ENCODE measurements around the gene LSAMP. TPM values are rescaled to one million over a fixed set of nuclear protein-coding genes. Genes with fewer than 3 reads are reported as not detected.

The LSAMP gene
- polyA plus RNA-seq, 1 of the 3 experiments (the other 2 are of a cell fraction), result 6.6 TPM

GRCh38 chr3:116083683-116084082 is 361.6 kb downstream of the LSAMP start:
- no peaks in the 10 kb centered on the region for H3F3A ChIP-seq (replicated peaks; ENCODE audit: insufficient read depth)
- H3K9ac ChIP-seq, result no peak overlapping the region
- no peaks in the 10 kb centered on the region; the same call in 1 of the 2 replicates for H3K9me2 ChIP-seq
- peaks cover 0 to 11% of the 10 kb centered on the region in 2 experiments; a peak in 2 of 4 replicates for H3K4me1 ChIP-seq (ENCODE audit: control insufficient read depth in 1 of 2, insufficient read depth in 2 of 2, low read depth in 1 of 2, low read length in 1 of 2)
- H2AFZ ChIP-seq (ENCODE audit: low read depth), result no peak overlapping the region
- no peak overlapping the region for H3K4me3 ChIP-seq (ENCODE audit: low read depth in 2 of 2, low read length in 1 of 2)
- H3K36me3 ChIP-seq (replicated peaks in 1 of 2; ENCODE audit: control insufficient read depth in 1 of 2, insufficient read depth in 2 of 2, low read length in 1 of 2), result no peaks in the 10 kb centered on the region
- H4K20me1 ChIP-seq (ENCODE audit: insufficient read depth), result no peaks in the 10 kb centered on the region
- no peaks in the 10 kb centered on the region for H3K79me2 ChIP-seq (ENCODE audit: insufficient read depth)
- H3K4me2 ChIP-seq, result no peak overlapping the region
- no peaks in the 10 kb centered on the region for H3K27me3 ChIP-seq (ENCODE audit: insufficient read depth)
- POLR2A ChIA-PET, result no interaction called here
- peak; percentile 8 for DNase-seq
- CTCF ChIA-PET, result interaction anchor here (1.1 kb wide), 1 partner anchor 20 kb away, joined by 3 read pairs; no protein-coding TSS in a partner anchor
- H3K9me3 ChIP-seq, result no peaks in the 10 kb centered on the region; the same call in 1 of the 2 replicates
- WGBS (ENCODE audit: low lambda C conversion rate), result 24% methylated on average over 2 of the region's 2 CpGs
- TF ChIP-seq ZBTB33 (IDR thresholded peaks at IDR 0.05; ENCODE audit: borderline replicate concordance, low read depth) (no peak), SMC3 (IDR thresholded peaks at IDR 0.05; ENCODE audit: low read depth, low read length) (no peak)
- no peak overlapping the region; a peak in 1 of 4 replicates for H3K27ac ChIP-seq (ENCODE audit: low read depth in 2 of 2, low read length in 1 of 2)

GRCh38 chr3:116078561-116078960 is 366.7 kb downstream of the LSAMP start:
- no peak overlapping the region for H3K27ac ChIP-seq (ENCODE audit: low read depth in 2 of 2, low read length in 1 of 2)
- H3K36me3 ChIP-seq (replicated peaks in 1 of 2; ENCODE audit: control insufficient read depth in 1 of 2, insufficient read depth in 2 of 2, low read length in 1 of 2), result no peaks in the 10 kb centered on the region
- no peaks in the 10 kb centered on the region for H3K27me3 ChIP-seq (ENCODE audit: insufficient read depth)
- H4K20me1 ChIP-seq (ENCODE audit: insufficient read depth), result no peaks in the 10 kb centered on the region
- no peak overlapping the region for H3K9ac ChIP-seq
- no peak for TF ChIP-seq TCF12 (IDR thresholded peaks at IDR 0.05)
- TF ChIP-seq NFIC (IDR thresholded peaks at IDR 0.05; ENCODE audit: borderline replicate concordance), result no peak
- no peak for TF ChIP-seq TAF1 (IDR thresholded peaks at IDR 0.05; ENCODE audit: borderline replicate concordance, low read depth, low read length)
- TF ChIP-seq YY1 (IDR thresholded peaks at IDR 0.05; ENCODE audit: low read depth), result no peak
- no peak for TF ChIP-seq SMC3 (IDR thresholded peaks at IDR 0.05; ENCODE audit: low read depth, low read length)
- TF ChIP-seq RXRA (IDR thresholded peaks at IDR 0.05; ENCODE audit: borderline replicate concordance, low read depth), result no peak
- no peak for TF ChIP-seq EZH2phosphoT487 (IDR thresholded peaks at IDR 0.05; ENCODE audit: borderline replicate concordance, low read depth)
- no peak for TF ChIP-seq EP300 (IDR thresholded peaks at IDR 0.05; ENCODE audit: borderline replicate concordance in 1 of 2, low read depth in 1 of 2, low read length in 1 of 2)
- no peak for TF ChIP-seq CTCF (IDR thresholded peaks at IDR 0.05)
- no peak for TF ChIP-seq GATA2 (CRISPR knock-in tag; IDR thresholded peaks at IDR 0.05)
- no peak for TF ChIP-seq CHD2 (IDR thresholded peaks at IDR 0.05; ENCODE audit: low read length, partially characterized antibody)
- no peak for DNase-seq
- H2AFZ ChIP-seq (ENCODE audit: low read depth), result no peak overlapping the region
- no peaks in the 10 kb centered on the region for H3K4me1 ChIP-seq (ENCODE audit: control insufficient read depth in 1 of 2, insufficient read depth in 2 of 2, low read depth in 1 of 2, low read length in 1 of 2)
- no peaks in the 10 kb centered on the region for H3F3A ChIP-seq (replicated peaks; ENCODE audit: insufficient read depth)
- no peaks in the 10 kb centered on the region; the same call in 1 of the 2 replicates for H3K9me3 ChIP-seq
- CTCF ChIA-PET, result no interaction called here
- 81% methylated on average over 7 of the region's 7 CpGs for WGBS (ENCODE audit: low lambda C conversion rate)
- H3K4me3 ChIP-seq (ENCODE audit: low read depth in 2 of 2, low read length in 1 of 2), result no peak overlapping the region
- H3K79me2 ChIP-seq (ENCODE audit: insufficient read depth), result no peaks in the 10 kb centered on the region
- POLR2A ChIA-PET, result no interaction called here
- no peaks in the 10 kb centered on the region; the same call in 1 of the 2 replicates for H3K9me2 ChIP-seq
- no peak overlapping the region for H3K4me2 ChIP-seq

Measured in SK-N-SH (cell line).